Neural progenitor cell (in vitro differentiated cells): Measurements from ENCODE around the gene GNAZ.

Experiments used
- EZH2 ChIP-seq: fragments of 200-600 bp; sonication (generic); IDR thresholded peaks from 2 replicates; pipeline ENCODE4 v1.6.1; 2017; ENCODE audit warnings: antibody characterized with exemption, mild to moderate bottlenecking, moderate library complexity
- TF ChIP-seq, protein P1 (sequence below): fragments of 200-600 bp; sonication (generic); IDR thresholded peaks from 2 replicates; pipeline ENCODE4 v1.5.1; 2017; ENCODE audit warnings: antibody characterized with exemption, mild to moderate bottlenecking

DNA sequence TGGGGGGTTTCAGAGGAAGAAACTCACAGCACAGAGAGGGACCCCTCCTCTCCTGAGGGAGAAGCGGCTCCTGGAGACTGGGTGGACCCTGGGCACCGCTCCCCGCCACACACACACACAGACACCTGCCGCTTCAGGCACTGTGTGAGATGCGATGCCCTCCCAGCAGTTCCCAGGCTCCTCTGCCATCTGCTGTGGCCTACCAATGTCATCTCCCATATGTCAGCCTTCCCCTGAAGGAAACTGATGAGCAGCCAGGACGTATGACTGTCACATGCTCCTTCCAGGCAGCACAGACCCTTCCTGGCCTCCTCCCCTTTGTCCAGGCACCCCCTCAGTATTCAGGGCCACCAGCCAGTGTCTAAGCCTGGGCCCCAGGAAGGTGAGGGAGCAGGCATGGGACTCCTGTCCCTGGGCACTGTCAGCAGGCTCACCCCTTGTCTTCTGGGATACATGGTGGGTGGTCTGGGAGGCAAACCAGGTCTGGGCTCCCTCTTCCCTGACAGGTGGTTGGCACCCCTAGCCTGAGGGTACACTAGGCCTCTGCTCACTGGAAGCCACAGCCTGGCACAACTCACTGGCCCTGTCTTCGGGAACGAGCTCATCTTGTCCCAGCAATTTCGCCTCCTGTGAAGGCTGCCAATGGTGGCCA, 98.2 kb downstream of the GNAZ start:
- no peak for TF ChIP-seq EZH2
- TF ChIP-seq, protein P1, sequence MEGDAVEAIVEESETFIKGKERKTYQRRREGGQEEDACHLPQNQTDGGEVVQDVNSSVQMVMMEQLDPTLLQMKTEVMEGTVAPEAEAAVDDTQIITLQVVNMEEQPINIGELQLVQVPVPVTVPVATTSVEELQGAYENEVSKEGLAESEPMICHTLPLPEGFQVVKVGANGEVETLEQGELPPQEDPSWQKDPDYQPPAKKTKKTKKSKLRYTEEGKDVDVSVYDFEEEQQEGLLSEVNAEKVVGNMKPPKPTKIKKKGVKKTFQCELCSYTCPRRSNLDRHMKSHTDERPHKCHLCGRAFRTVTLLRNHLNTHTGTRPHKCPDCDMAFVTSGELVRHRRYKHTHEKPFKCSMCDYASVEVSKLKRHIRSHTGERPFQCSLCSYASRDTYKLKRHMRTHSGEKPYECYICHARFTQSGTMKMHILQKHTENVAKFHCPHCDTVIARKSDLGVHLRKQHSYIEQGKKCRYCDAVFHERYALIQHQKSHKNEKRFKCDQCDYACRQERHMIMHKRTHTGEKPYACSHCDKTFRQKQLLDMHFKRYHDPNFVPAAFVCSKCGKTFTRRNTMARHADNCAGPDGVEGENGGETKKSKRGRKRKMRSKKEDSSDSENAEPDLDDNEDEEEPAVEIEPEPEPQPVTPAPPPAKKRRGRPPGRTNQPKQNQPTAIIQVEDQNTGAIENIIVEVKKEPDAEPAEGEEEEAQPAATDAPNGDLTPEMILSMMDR, result no peak
